Measurements from ENCODE around the gene ANKFY1.
"Not testable (repeated sequence)": the region's sequence is repeated elsewhere in the genome, so short reads cannot be mapped to it uniquely, and the experiment has no call there.

- not testable (repeated sequence) for TF ChIP-seq EZH2phosphoT487 (IDR thresholded peaks at IDR 0.05; ENCODE audit: insufficient read depth, low read depth); EZH2 (IDR thresholded peaks at IDR 0.05; ENCODE audit: insufficient read depth, poor library complexity, severe bottlenecking)
Observed at GRCh38 chr17:4190791-4191190, 73.0 kb downstream of the ANKFY1 start.
